ENCODE measurements around the gene BTNL8.

Gene BTNL8

GRCh38 chr5:180898621-180899246 is at the start of gene BTNL8:
TSS of gene BTNL8 (plus strand) at chr5:180899159. CDS start at chr5:180899311, 152 bp downstream.
- no peak for DNase-seq

GRCh38 chr5:180849827-180850226 is 49.1 kb upstream of the BTNL8 start:
- DNase-seq, result no peak

GRCh38 chr5:180850434-180851078 is 48.4 kb upstream of the BTNL8 start:
- DNase-seq, result no peak

GRCh38 chr5:180852495-180852894 is 46.5 kb upstream of the BTNL8 start:
- DNase-seq, result no peak

GRCh38 chr5:180853121-180853847 is 45.7 kb upstream of the BTNL8 start:
- no peak for DNase-seq

- no peak for DNase-seq
These were observed 45.1 kb upstream of the BTNL8 start for GRCh38 chr5:180853848-180854176.

- no peak for DNase-seq
These were observed 40.4 kb upstream of the BTNL8 start for GRCh38 chr5:180858586-180858985.

- no peak for DNase-seq
These were observed 38.6 kb upstream of the BTNL8 start for GRCh38 chr5:180860273-180860886.

- DNase-seq, result peak; percentile 89
These were observed 37.8 kb upstream of the BTNL8 start, which contains the start of gene ZFP62 for GRCh38 chr5:180860887-180861822. TSS of gene ZFP62 (minus strand) at chr5:180861276. CDS start at chr5:180861219, 57 bp downstream.

- no peak for DNase-seq
These were observed 36.3 kb upstream of the BTNL8 start for GRCh38 chr5:180862645-180863044.

- no peak for DNase-seq
These were observed 32.8 kb upstream of the BTNL8 start for GRCh38 chr5:180865981-180866695.

- DNase-seq, result no peak
These were observed 32.0 kb upstream of the BTNL8 start for GRCh38 chr5:180866985-180867384.

- peak; percentile 83 for DNase-seq
These were observed 30.0 kb upstream of the BTNL8 start for GRCh38 chr5:180868960-180869359.

- no peak for DNase-seq
These were observed 29.4 kb upstream of the BTNL8 start for GRCh38 chr5:180869587-180869986.

GRCh38 chr5:180870276-180871068 is 28.5 kb upstream of the BTNL8 start:
- no peak for DNase-seq

GRCh38 chr5:180872419-180872818 is 26.5 kb upstream of the BTNL8 start:
- DNase-seq, result no peak

GRCh38 chr5:180873615-180874520 is 25.1 kb upstream of the BTNL8 start:
- no peak for DNase-seq

- DNase-seq, result no peak
These were observed 24.0 kb upstream of the BTNL8 start for GRCh38 chr5:180874804-180875582.

- no peak for DNase-seq
These were observed 23.0 kb upstream of the BTNL8 start for GRCh38 chr5:180875860-180876426.
